ENCODE measurements around the gene MGRN1. TPM values are rescaled to one million over a fixed set of nuclear protein-coding genes. Genes with fewer than 3 reads are reported as not detected.

MGRN1 gene
- total and polyA plus RNA-seq, 8 donors: 17.2 to 43.8 (median 30.8) TPM

- peaks cover 24 to 26% (median 24%) of the 10 kb centered on the region in 3 donors for H3K4me1 ChIP-seq
- no peaks in the 10 kb centered on the region for H3K27me3 ChIP-seq
- FAIRE-seq: no peak
- intact Hi-C loops (cut with DNase I): no loop called here
- H3K9me3 ChIP-seq: no peaks in the 10 kb centered on the region
- peak; percentile 83 to 92 (median 86) for DNase-seq
- peak; percentile 75 to 83 (median 81) for ATAC-seq
- no peak overlapping the region for H3K4me3 ChIP-seq
- H3K27ac ChIP-seq: peak overlapping the region; percentile 66 to 79 (median 76)
- TF ChIP-seq CTCF (IDR thresholded peaks at IDR 0.05): no peak
- peaks cover 0 to 39% (median 0%) of the 10 kb centered on the region in 3 donors for H3K36me3 ChIP-seq
- WGBS, 2 donors: 33 to 39% methylated on average over 16 of the region's 16 CpGs
Observed at GRCh38 chr16:4654011-4654963, 29.7 kb downstream of the MGRN1 start.

GRCh38 chr16:4654964-4655590 is 30.5 kb downstream of the MGRN1 start:
- 76 to 77% methylated on average over 12 of the region's 12 CpGs for whole genome bisulfite sequencing, 2 donors
- no peak for DNase-seq
- H3K4me1 ChIP-seq: peaks cover 24 to 26% (median 24%) of the 10 kb centered on the region in 3 donors
- intact Hi-C loops (cut with DNase I): no loop called here
- H3K9me3 ChIP-seq: no peaks in the 10 kb centered on the region
- FAIRE-seq: no peak
- TF ChIP-seq CTCF (IDR thresholded peaks at IDR 0.05): no peak
- H3K27me3 ChIP-seq: no peaks in the 10 kb centered on the region
- ATAC-seq: no peak
- H3K4me3 ChIP-seq: no peak overlapping the region
- H3K36me3 ChIP-seq: peaks cover 0 to 44% (median 5%) of the 10 kb centered on the region in 3 donors
- peak overlapping the region; percentile 66 to 79 (median 76) for H3K27ac ChIP-seq

- WGBS, 2 donors: 91 to 100% methylated on average over 6 of the region's 6 CpGs
- H3K9me3 ChIP-seq: no peaks in the 10 kb centered on the region
- DNase-seq (no peak), ATAC-seq (no peak), FAIRE-seq (no peak)
- H3K4me1 ChIP-seq: peaks cover 24 to 26% (median 24%) of the 10 kb centered on the region in 3 donors
- H3K27ac ChIP-seq: peak overlapping the region in 1 of 4 donors; percentile 79
- H3K4me3 ChIP-seq: no peak overlapping the region
- TF ChIP-seq CTCF (IDR thresholded peaks at IDR 0.05): no peak
- H3K27me3 ChIP-seq: no peaks in the 10 kb centered on the region
- peaks cover 0 to 44% (median 5%) of the 10 kb centered on the region in 3 donors for H3K36me3 ChIP-seq
- intact Hi-C loops (cut with DNase I): no loop called here
Observed at GRCh38 chr16:4655801-4656200, 31.2 kb downstream of the MGRN1 start.

GRCh38 chr16:4656221-4656620 is 31.6 kb downstream of the MGRN1 start:
- no peak for FAIRE-seq
- peaks cover 24 to 26% (median 24%) of the 10 kb centered on the region in 3 donors for H3K4me1 ChIP-seq
- intact Hi-C loops (cut with DNase I): no loop called here

More at GRCh38 chr16:4656221-4656620, 31.6 kb downstream of the MGRN1 start:
- no peak for TF ChIP-seq CTCF (IDR thresholded peaks at IDR 0.05)
- Histone ChIP-seq H3K36me3 (peaks cover 0 to 44% (median 5%) of the 10 kb centered on the region in 3 donors), H3K27me3 (no peaks in the 10 kb centered on the region), H3K9me3 (no peaks in the 10 kb centered on the region), H3K4me3 (no peak overlapping the region), H3K27ac (no peak overlapping the region)
- ATAC-seq: no peak
- 93 to 95% methylated on average over 12 of the region's 12 CpGs for WGBS, 2 donors
- no peak for DNase-seq

Data from pancreas (tissue), 10 donors.